Measurements from ENCODE around the gene RHO.

RHO gene

DNA sequence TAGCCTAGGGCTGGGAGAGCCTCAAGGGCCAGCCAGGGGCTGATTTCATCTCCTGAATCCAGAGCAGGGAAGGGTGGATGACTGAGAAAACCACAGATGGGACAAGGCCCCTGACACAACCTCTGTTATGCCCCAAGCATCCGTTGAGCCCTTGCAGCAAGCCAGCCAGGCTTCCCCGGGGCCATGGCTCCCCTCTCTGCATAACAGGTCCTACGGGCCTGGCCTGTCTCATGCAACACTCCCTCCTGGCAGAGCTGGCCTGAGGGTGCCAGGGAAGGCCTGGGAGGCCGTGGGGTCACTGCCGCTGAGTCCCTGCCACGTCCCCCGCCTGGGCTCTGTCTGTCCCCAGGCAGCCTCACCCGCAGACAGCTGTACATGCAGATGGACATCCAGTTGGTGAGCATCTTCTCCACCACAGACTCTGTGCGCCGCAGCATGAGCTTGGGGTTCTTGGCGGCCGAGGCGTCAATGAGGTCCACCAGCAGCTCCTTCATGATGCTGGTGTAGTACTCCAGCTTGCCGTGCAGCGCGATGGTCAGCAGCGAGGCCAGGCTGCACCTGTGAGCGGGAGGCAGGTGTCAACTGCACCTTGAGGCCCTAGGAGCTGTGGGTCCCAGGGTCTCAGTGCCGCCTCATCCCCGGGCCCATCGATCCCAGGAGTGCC, 36.7 kb downstream of the RHO start:
- peak overlapping the region; percentile 68 for H3K27ac Mint-ChIP-seq
- no peak for DNase-seq (ENCODE audit: low spot score in 2 of 2)

DNA sequence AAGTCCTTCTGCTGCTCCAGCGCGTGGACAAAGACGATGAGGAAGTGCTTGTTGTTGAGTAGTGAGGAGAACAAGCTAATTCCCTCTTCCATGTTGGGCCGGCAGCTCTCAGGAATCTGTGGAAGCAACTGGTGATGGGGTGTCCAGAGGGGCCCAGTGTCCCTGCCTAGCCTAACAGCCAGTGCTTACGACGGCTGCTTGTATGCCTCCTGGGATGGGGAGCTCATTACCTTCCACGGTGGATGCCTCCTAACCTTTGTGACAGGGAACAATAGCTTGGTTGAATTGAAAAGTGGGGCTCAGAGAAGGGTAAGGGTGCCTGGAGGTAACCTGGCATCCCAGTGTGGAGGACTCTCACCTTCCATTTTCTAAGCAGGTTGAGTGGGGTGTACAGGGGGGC, 37.5 kb downstream of the RHO start:
- Mint-ChIP-seq H3K27ac (peak overlapping the region; percentile 48), H3K4me1 (peaks cover 45% of the 10 kb centered on the region), H3K9me3 (no peaks in the 10 kb centered on the region), H3K36me3 (peaks cover 50% of the 10 kb centered on the region), H3K4me3 (no peak overlapping the region)
- ATAC-seq = no peak
- DNase-seq (ENCODE audit: low spot score in 2 of 2) = no peak

More for the DNA sequence above, 36.7 kb downstream of the RHO start:
- Mint-ChIP-seq H3K36me3 (peaks cover 55% of the 10 kb centered on the region), H3K9me3 (no peaks in the 10 kb centered on the region), H3K4me1 (peaks cover 48% of the 10 kb centered on the region), H3K4me3 (no peak overlapping the region)
- ATAC-seq = no peak

DNA sequence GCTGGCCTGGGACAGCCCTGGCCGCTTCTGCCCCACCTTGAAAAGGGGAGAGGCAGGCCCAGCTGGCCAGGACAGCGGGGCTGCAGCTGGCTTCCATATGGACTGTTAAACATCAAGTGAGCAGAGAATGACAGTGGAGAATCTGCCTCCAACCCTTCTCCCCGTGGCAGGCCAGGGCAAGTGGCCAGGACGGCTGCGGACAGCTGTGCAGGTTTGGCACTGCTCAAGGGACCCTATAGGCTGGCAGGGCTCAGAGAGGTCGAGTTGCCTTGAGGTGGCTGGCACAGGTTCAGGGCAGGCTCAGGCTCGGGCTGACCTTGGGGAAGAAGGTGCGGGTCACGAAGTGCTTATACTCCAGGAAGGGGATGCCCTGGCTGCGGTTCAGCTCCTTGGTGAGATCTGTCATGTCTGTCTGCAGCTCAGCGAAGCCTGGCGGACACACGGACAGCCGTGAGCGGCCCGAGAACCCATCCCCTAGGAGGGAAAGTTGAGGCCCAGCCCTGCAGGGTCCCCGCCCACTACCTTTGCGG, 38.8 kb downstream of the RHO start:
- no peaks in the 10 kb centered on the region for H3K9me3 Mint-ChIP-seq
- no peak for ATAC-seq
- H3K4me3 Mint-ChIP-seq = no peak overlapping the region
- peaks cover 56% of the 10 kb centered on the region for H3K36me3 Mint-ChIP-seq
- H3K4me1 Mint-ChIP-seq = peaks cover 48% of the 10 kb centered on the region
- peak overlapping the region; percentile 48 for H3K27ac Mint-ChIP-seq
- no peak for DNase-seq (ENCODE audit: low spot score in 2 of 2)

DNA sequence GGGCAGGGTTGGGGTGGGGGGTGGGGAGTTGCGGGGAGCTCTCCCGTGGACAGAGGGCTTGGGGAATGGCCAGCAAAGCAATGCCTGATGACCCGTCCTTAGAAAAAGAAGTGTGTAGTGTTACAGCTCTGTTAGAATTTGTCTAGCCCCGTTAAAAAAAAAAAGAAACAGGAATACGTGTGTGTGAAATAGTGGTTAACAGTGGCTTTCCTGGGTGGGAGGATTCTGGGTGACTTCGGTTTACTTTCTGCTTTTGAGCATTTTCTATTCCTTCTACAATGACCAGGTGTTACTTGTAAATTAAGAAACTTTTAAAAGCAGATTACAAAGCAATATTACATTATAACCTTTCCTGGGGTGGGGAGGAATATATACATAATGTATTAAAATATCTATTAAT, 39.5 kb downstream of the RHO start:
- no peak overlapping the region for H3K27ac Mint-ChIP-seq

DNA sequence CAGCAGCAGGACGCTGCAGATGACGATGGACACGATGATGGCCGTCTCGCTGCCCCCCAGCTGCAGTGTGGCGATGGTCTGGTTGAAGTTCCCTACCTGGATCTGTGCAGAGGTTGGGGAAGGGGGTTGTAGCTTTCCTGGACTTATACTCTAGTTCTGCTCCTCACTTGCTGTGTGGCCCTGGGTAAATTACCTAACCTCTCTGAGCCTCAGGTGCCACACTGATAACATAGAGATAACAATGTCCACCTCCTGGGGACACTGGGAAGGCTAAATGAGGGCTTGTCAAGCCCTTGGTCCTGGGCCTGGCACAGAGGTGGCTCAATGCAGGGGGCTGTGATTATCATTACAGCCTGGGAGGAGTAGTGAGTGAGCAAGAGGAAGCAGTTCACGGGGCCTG, 41.4 kb downstream of the RHO start:
- H3K4me3 Mint-ChIP-seq = no peak overlapping the region
- DNase-seq (ENCODE audit: low spot score in 2 of 2) (no peak), ATAC-seq (no peak)
- no peaks in the 10 kb centered on the region for H3K9me3 Mint-ChIP-seq
- H3K27ac Mint-ChIP-seq = peak overlapping the region; percentile 77
- peaks cover 48% of the 10 kb centered on the region for H3K36me3 Mint-ChIP-seq
- peaks cover 60% of the 10 kb centered on the region for H3K4me1 Mint-ChIP-seq

More for the DNA sequence above, 39.5 kb downstream of the RHO start:
- H3K36me3 Mint-ChIP-seq = peaks cover 52% of the 10 kb centered on the region
- no peak overlapping the region for H3K4me3 Mint-ChIP-seq
- H3K4me1 Mint-ChIP-seq = peaks cover 50% of the 10 kb centered on the region
- DNase-seq (ENCODE audit: low spot score in 2 of 2) = no peak
- H3K9me3 Mint-ChIP-seq = no peaks in the 10 kb centered on the region
- no peak for ATAC-seq

DNA sequence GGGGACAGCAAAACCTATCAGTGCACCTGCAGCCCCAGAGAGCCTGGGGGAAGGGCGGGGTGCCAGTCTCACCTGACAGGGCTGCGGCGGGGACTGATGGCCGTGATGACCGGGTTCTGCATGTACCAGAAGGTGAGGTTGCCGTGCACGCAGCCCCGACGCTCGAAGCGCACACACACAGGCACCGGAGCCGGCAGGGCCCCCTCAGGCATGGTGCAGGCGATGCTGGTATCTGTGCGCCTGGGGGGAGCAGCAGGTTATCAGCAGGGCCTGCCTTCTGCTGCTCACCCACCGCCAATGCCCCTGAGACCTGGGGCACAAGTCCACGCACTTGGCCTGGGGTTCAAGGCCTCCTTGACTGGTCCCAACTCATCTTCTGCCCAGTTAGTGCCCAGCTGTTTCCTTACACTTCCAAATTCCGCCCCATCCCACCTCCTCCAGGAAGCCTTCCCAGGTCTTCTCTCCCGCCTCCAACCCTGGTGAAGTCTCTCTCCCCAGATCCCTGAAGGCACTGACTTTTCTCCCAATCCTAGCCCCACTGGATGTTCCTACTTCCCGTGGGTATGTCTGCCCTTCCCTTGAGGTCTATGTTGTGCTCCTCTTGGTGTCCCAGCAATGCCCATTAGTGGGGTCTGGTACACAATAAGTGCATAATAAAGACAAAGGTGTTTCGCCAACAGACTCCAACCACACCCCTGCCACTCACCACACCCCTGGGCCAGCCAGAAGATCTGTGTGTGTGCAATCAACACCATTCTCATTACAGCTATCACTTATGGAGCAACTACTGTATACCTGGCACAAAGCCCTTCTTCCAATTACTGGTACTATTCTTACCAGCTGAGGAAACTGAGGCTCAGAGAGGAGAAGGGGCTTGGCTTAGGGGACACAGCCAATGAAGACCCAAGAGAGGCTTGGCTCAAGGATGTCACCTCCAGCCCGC, 43.4 kb downstream of the RHO start:
- peak overlapping the region; percentile 88 for H3K27ac Mint-ChIP-seq
- H3K4me1 Mint-ChIP-seq = peaks cover 72% of the 10 kb centered on the region
- H3K4me3 Mint-ChIP-seq = no peak overlapping the region
- H3K36me3 Mint-ChIP-seq = peaks cover 29% of the 10 kb centered on the region
- ATAC-seq = no peak
- no peaks in the 10 kb centered on the region for H3K9me3 Mint-ChIP-seq
- DNase-seq (ENCODE audit: low spot score in 2 of 2) = no peak

DNA sequence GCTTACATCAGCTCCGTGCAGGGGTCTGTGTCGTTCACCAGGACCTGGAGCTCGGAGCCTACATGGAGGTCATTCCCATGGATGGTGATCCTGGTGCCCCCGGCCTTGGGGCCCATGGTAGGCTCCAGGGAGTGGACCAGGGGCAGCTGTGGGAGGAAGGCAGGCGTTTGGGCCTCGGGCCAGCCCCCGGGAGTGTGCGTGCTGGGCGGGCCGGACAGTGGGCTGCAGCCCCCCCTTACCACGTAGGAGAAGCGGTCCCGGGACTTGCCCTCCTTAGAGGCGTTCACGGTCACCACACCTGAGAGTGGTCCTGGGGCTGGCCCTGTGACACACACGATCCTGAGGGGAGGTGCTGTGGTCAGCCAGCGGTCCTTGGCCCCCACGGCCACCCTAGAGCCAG, 44.2 kb downstream of the RHO start:
- Mint-ChIP-seq H3K4me3 (no peak overlapping the region), H3K27ac (peak overlapping the region; percentile 88), H3K36me3 (peaks cover 25% of the 10 kb centered on the region), H3K9me3 (no peaks in the 10 kb centered on the region), H3K4me1 (peaks cover 69% of the 10 kb centered on the region)
- DNase-seq (ENCODE audit: low spot score in 2 of 2) (no peak), ATAC-seq (no peak)

DNA sequence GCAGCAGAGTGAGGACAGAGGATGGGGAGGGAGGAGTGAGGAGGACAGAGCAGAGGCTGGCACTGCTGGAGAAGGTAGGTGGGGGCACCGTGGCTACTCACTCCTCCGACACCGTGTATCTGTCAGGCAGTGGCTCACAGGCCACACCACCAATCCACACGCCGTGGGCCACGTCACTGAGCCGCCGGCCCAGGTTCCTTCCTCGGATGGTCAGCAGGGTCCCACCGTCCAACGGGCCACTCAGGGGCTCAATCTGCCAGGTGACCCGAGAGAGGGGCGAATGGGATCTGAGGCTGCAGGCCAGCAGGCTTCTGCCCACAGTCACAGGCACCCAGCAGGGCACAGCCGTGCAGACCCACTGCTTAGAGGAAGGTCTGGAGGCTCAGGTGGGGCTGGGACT, 45.1 kb downstream of the RHO start:
- no peak overlapping the region for H3K4me3 Mint-ChIP-seq
- H3K4me1 Mint-ChIP-seq = peaks cover 70% of the 10 kb centered on the region
- no peaks in the 10 kb centered on the region for H3K9me3 Mint-ChIP-seq
- no peak for ATAC-seq
- DNase-seq (ENCODE audit: low spot score in 2 of 2) = no peak
- H3K36me3 Mint-ChIP-seq = peaks cover 25% of the 10 kb centered on the region
- peak overlapping the region; percentile 84 for H3K27ac Mint-ChIP-seq

DNA sequence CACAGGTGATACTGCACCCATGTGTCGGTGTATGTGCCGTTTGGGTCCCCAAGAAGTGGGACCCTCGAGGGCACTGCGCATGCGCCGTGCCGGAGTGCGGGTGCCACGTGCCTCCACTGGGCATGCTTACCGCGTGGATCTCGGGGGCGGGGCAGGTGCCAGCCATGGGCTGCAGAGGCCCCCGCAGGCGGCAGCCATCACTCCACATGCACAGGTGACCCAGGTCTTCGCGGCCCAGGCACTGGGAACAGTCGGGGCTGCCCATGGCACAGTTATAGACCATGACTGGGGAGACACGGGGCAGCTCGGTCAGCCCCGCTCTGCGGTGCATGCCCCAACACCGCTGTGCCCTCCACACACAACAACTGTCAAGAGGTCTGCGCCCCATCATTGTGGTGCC, 45.8 kb downstream of the RHO start:
- DNase-seq (ENCODE audit: low spot score in 2 of 2) = no peak
- peaks cover 19% of the 10 kb centered on the region for H3K36me3 Mint-ChIP-seq
- H3K4me1 Mint-ChIP-seq = peaks cover 70% of the 10 kb centered on the region
- H3K9me3 Mint-ChIP-seq = no peaks in the 10 kb centered on the region
- H3K4me3 Mint-ChIP-seq = no peak overlapping the region
- ATAC-seq = no peak
- peak overlapping the region; percentile 96 for H3K27ac Mint-ChIP-seq

DNA sequence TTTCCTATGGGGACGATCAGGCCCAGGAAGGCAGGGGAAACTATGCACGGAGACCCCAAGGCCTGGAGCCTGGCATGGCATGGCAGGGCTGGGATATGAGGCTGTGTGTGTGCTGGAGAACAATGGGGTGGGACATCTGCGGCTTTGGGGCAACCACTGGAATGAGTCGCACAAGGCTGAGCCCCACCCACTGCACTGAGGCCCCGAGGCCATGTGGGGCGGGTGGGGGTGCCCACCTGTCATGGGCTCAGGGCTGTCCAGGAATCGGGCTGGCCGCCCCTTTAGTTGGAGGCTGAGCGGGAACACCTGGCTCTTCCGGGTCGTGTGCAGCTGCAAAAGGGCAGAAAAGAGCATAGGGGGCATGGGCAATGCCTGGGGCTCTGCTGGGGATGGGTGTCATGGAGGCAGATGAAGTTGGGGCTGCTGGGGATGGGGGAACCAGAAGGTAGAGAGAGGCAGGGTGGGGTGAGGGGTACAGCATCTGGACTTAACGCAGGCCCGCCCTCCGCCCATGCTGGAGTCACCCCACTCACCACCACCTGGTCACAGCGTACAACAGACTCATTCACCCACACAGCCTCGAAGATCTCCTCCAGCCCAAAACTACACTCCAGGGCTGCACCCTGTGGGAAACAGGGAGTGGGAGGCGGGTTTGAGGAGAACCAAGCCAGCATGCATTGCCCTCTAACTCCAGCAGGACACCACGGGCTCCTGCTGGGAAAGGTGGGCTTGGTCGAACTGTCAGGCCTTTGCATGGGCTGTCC, 47.0 kb downstream of the RHO start:
- DNase-seq (ENCODE audit: low spot score in 2 of 2) (no peak), ATAC-seq (no peak)
- H3K4me3 Mint-ChIP-seq = peak overlapping the region; percentile 81
- H3K36me3 Mint-ChIP-seq = peaks cover 13% of the 10 kb centered on the region
- H3K27ac Mint-ChIP-seq = peak overlapping the region; percentile 96
- H3K4me1 Mint-ChIP-seq = peaks cover 58% of the 10 kb centered on the region
- no peaks in the 10 kb centered on the region for H3K9me3 Mint-ChIP-seq

DNA sequence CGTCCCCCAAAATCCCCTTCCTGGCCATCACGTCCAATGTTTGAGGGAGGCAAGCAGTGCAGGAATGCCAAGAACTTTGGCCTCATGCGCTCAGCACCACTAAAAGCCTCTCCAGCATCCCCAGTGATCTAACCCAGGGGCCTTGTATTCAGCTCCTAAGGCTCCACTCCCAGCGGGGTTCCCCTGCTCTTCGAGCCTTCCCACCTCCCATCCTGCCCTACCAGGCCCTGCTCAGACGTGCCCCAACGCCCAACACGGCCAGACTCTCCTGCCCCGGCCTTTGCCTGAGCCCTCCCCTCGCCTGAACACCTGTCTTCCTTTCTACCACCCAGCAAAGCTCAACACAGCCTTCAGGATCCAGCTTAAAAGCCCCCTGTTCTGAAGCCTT, 47.6 kb downstream of the RHO start:
- H3K4me1 Mint-ChIP-seq = peaks cover 62% of the 10 kb centered on the region
- no peaks in the 10 kb centered on the region for H3K9me3 Mint-ChIP-seq
- peak overlapping the region; percentile 81 for H3K4me3 Mint-ChIP-seq
- peak overlapping the region; percentile 96 for H3K27ac Mint-ChIP-seq
- ATAC-seq (no peak), DNase-seq (ENCODE audit: low spot score in 2 of 2) (no peak)
- peaks cover 13% of the 10 kb centered on the region for H3K36me3 Mint-ChIP-seq

DNA sequence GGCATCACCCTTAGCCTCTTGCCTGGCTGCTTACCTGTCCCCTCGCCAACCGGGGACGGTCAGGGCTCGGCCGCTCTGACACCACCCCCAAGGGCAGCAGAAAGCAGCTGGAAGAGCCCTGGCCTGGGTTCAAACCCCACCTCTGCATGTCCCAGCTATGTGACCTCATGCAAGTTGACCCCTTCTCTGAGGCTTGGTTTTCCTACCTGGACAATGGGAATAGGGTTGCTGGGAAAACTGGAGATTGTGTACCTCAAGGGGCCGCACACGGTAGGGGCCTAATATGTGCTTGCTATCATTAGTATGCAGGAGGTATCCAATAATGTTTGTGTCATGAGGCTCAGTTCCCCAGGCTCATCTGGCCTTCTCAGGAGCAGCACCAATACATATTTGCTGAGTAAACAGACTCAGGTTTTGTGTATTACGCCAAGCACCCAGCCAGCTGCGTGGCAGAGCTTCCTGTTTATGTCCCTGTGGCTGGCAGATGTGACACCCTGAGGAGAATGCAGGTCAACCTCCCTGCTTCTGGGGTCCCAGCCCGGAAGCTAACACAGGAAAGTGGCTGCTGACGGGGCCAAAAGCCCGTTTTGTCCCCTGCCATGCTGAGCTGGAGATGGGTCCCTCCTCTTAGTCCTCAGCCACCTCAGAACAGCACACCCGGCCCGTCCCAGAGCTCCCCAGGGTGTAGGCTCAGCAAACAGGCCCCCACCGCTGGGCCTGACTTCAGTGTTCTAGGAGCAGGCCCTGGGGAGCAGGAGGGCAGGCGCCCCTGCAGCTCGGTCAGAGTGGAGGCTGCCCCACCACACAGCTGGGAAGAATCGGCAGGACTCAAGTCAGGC, 48.3 kb downstream of the RHO start:
- Mint-ChIP-seq H3K9me3 (no peaks in the 10 kb centered on the region), H3K27ac (peak overlapping the region; percentile 96), H3K4me1 (peaks cover 69% of the 10 kb centered on the region), H3K36me3 (peaks cover 12% of the 10 kb centered on the region), H3K4me3 (peak overlapping the region; percentile 81)
- DNase-seq (ENCODE audit: low spot score in 2 of 2) = peak; percentile 40 to 75
- ATAC-seq = peak; percentile 81

DNA sequence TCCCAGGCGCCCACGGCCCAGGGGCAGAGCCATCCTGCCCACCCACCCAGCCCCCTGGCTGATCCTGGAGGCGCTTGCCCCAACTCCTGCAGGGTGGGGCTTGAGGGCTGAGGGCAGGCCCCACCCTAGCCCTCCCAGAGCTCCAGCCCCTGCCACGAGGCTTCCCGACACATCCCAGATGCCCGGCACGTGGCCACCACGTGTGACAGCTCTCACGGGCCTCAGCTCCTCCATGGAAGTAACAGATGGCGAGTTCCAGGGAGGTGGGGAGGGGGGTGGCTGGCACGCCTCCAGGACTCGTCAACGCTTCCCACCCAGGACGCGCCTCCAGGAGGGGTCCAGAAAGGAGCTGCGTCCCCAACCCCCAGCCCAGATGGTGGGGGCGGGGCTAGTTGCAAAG, 48.9 kb downstream of the RHO start:
- ATAC-seq = no peak
- peak overlapping the region; percentile 96 for H3K27ac Mint-ChIP-seq
- DNase-seq (ENCODE audit: low spot score in 2 of 2) = no peak
- peaks cover 7% of the 10 kb centered on the region for H3K36me3 Mint-ChIP-seq
- H3K4me1 Mint-ChIP-seq = peaks cover 64% of the 10 kb centered on the region
- no peaks in the 10 kb centered on the region for H3K9me3 Mint-ChIP-seq
- H3K4me3 Mint-ChIP-seq = peak overlapping the region; percentile 81

DNA sequence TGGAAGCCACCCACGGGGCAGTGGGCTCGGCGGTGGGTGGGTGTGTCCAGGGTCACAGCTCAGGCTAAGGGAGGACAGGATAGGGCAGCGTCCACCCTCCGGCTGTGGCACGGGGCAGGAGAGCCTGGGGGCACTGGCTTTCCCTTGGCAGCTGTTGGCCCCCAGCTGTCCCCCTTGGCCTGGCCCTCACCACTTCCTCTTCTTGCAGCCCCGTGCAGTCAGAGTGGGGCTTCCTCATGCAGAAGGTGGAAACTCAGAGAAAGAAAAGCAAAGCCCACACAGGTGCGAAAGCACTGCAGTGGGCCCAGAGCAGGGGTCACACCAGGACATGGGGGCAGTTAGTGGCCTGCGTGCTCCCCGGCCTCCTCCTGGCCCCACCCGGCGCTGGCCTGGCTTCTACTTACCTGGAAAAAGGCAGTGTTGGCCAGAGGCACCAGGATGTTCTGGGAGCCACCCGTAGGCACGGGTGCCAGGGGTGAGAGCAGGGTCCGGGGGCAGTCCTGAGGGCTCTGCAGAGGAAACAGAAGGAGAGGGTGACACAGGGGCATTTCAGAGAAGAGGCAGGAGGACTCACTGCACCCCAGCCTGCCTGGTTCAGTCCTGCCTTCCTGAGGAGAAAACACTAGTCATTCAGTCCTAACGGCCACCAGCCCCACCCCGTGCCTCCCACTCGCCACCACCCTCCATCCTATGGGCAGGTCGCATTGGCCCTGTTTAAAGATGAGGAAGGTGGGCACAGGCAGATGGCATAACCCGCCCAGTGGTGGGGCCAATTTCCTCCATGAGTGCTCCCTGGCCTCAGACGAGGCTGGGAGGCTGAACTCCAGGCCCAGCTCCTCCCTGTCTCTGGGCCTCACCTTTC, 49.7 kb downstream of the RHO start:
- Mint-ChIP-seq H3K36me3 (peaks cover 7% of the 10 kb centered on the region), H3K4me3 (peak overlapping the region; percentile 81), H3K27ac (peak overlapping the region; percentile 96), H3K9me3 (no peaks in the 10 kb centered on the region), H3K4me1 (peaks cover 61% of the 10 kb centered on the region)
- DNase-seq (ENCODE audit: low spot score in 2 of 2) (peak in 1 of 2 donors; percentile 15), ATAC-seq (peak; percentile 67)

Measured in stimulated activated effector memory CD8-positive, alpha-beta T cell treated with anti-CD3 and anti-CD28 coated beads, Interleukin-12 subunit alpha, Interleukin-12 subunit beta, amount 100 ng/mL, for 72 hours (primary cell).